Measurements from ENCODE around the gene NCKAP5. TPM values are rescaled to one million over a fixed set of nuclear protein-coding genes. Genes with fewer than 3 reads are reported as not detected.

NCKAP5 gene
- total and polyA plus RNA-seq, 9 of the 15 experiments (the other 6 are each of a cell fraction or from before 2014, with no cell fraction given) = not detected

DNA sequence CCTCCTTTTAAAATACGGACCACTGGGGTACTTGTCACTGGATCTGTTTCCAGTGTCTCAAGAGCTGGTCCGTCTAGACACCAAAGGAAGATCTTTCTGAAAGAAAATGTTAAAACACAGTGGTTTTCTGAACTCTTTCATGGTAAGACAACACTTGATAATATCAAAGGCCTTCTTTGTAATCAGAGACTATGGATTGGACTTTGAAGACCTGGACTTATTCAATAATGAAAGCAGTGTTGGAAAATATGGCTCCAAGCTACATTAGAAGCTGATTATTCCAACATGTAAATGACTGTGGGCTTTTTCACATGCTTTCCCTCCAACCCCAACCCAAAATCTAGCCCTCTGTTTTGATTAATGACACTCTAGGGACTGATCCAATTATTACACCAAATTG lies 568.8 kb downstream of the NCKAP5 start:
- no TSS peak for BruUV-seq (replicated peaks)
- Histone ChIP-seq H3K36me3 (ENCODE audit: control insufficient read depth, insufficient read depth, low read length) (no peaks in the 10 kb centered on the region), H3K9ac (ENCODE audit: insufficient read depth in 1 of 2, low read depth in 2 of 2, low read length in 2 of 2) (no peak overlapping the region), H3K4me1 (replicated peaks in 1 of 2; ENCODE audit: control insufficient read depth in 2 of 2, insufficient read depth in 2 of 2, low read length in 2 of 2) (no peaks in the 10 kb centered on the region), H4K20me1 (replicated peaks; ENCODE audit: control insufficient read depth, insufficient read depth, low read length) (no peaks in the 10 kb centered on the region), H2AFZ (ENCODE audit: low read depth, low read length) (no peak overlapping the region), H3K4me3 (no peak overlapping the region), H3K27ac (ENCODE audit: extremely low read depth, low read depth, low read length) (no peak overlapping the region), H3K9me1 (ENCODE audit: control insufficient read depth, insufficient read depth, low read length) (no peaks in the 10 kb centered on the region), H3K4me2 (ENCODE audit: insufficient read depth, low read length) (no peak overlapping the region), H3K9me3 (replicated peaks; ENCODE audit: control insufficient read depth, insufficient read depth, low read depth, low read length) (no peaks in the 10 kb centered on the region), H3K79me2 (ENCODE audit: control insufficient read depth, insufficient read depth, low read length) (no peaks in the 10 kb centered on the region), H3K27me3 (ENCODE audit: control insufficient read depth in 2 of 2, insufficient read depth in 2 of 2, low read length in 2 of 2) (no peaks in the 10 kb centered on the region)
- DNase-seq (ENCODE audit: extremely low read depth in 1 of 4, low spot score in 3 of 4) = no peak
- intact Hi-C loops (cut with micrococcal nuclease) = no loop called here
- TF ChIP-seq, protein P1, sequence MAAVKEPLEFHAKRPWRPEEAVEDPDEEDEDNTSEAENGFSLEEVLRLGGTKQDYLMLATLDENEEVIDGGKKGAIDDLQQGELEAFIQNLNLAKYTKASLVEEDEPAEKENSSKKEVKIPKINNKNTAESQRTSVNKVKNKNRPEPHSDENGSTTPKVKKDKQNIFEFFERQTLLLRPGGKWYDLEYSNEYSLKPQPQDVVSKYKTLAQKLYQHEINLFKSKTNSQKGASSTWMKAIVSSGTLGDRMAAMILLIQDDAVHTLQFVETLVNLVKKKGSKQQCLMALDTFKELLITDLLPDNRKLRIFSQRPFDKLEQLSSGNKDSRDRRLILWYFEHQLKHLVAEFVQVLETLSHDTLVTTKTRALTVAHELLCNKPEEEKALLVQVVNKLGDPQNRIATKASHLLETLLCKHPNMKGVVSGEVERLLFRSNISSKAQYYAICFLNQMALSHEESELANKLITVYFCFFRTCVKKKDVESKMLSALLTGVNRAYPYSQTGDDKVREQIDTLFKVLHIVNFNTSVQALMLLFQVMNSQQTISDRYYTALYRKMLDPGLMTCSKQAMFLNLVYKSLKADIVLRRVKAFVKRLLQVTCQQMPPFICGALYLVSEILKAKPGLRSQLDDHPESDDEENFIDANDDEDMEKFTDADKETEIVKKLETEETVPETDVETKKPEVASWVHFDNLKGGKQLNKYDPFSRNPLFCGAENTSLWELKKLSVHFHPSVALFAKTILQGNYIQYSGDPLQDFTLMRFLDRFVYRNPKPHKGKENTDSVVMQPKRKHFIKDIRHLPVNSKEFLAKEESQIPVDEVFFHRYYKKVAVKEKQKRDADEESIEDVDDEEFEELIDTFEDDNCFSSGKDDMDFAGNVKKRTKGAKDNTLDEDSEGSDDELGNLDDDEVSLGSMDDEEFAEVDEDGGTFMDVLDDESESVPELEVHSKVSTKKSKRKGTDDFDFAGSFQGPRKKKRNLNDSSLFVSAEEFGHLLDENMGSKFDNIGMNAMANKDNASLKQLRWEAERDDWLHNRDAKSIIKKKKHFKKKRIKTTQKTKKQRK (IDR thresholded peaks at IDR 0.05; ENCODE audit: borderline replicate concordance, low read depth, low read length) = no peak
- TF ChIP-seq ZNF583 (CRISPR knock-in tag; IDR thresholded peaks at IDR 0.05) (no peak), ERF (CRISPR knock-in tag; IDR thresholded peaks at IDR 0.05) (no peak), CAMTA2 (CRISPR knock-in tag; conservative IDR thresholded peaks at IDR 0.05) (no peak), NFYB (IDR thresholded peaks at IDR 0.05; ENCODE audit: extremely low read depth, insufficient read length) (no peak)
- TF ChIP-seq, protein P2, sequence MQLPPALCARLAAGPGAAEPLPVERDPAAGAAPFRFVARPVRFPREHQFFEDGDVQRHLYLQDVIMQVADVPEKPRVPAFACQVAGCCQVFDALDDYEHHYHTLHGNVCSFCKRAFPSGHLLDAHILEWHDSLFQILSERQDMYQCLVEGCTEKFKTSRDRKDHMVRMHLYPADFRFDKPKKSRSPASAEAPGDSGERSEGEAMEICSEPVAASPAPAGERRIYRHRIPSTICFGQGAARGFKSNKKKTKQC (CRISPR knock-in tag; IDR thresholded peaks at IDR 0.05) = no peak
- ChIA-PET CTCF (ENCODE audit: low intra/inter-chr PET ratio) (no interaction called here), POLR2A (no interaction called here)
- WGBS (ENCODE audit: insufficient coverage, low coverage, missing lambda C conversion rate) = 0% methylated on average over 2 of the region's 2 CpGs
- no peak for FAIRE-seq
- in situ Hi-C loops (cut with MboI) = no loop called here
- ATAC-seq = no peak

All from K562 (cell line).